ENCODE measurements around the gene CPE. TPM values are rescaled to one million over a fixed set of nuclear protein-coding genes. Genes with fewer than 3 reads are reported as not detected.

The CPE gene
- total and polyA plus RNA-seq, 2 of the 4 experiments (the other 2 are of a cell fraction) = 3.6 to 13.5 TPM

Small RNA genes lying within 50 kb of the gene (microRNA-seq; reads per million reads assigned to microRNA genes)
- gene MIR578 (ENCODE audit: insufficient read depth in 1 of 2, insufficient read length in 1 of 2, unreplicated experiment in 1 of 2) (0 reads per million in 2 experiments), gene SCGB1D5P (ENCODE audit: insufficient read depth, insufficient read length) (not detected)

Small RNA genes lying within 50 kb of the gene (small RNA-seq; reads per million reads assigned to genes)
- gene MIR578 = 0 reads per million in 5 experiments
- 0 reads per million in 5 experiments for gene SCGB1D5P

Other genes with a start within 250 kb of the CPE start
- 12.4 and 20.6 TPM in 2 replicates for gene KLHL2, start 171.4 kb upstream of the CPE start, total RNA-seq (2012; rRNA removed)
- gene KLHL2, start 171.4 kb upstream of the CPE start, polyA plus RNA-seq (2012; rRNA removed) = 8.7 and 11.0 TPM in 2 replicates
- gene MSMO1, start 51.3 kb upstream of the CPE start, total RNA-seq (2012; rRNA removed) = 40.1 and 118 TPM in 2 replicates
- 29.5 and 42.1 TPM in 2 replicates for gene MSMO1, start 51.3 kb upstream of the CPE start, polyA plus RNA-seq (2012; rRNA removed)